ENCODE measurements around the gene SFT2D2.

GRCh38 chr1:168256164-168256563, 30.4 kb downstream of the SFT2D2 start:
- TF ChIP-seq, protein P1, sequence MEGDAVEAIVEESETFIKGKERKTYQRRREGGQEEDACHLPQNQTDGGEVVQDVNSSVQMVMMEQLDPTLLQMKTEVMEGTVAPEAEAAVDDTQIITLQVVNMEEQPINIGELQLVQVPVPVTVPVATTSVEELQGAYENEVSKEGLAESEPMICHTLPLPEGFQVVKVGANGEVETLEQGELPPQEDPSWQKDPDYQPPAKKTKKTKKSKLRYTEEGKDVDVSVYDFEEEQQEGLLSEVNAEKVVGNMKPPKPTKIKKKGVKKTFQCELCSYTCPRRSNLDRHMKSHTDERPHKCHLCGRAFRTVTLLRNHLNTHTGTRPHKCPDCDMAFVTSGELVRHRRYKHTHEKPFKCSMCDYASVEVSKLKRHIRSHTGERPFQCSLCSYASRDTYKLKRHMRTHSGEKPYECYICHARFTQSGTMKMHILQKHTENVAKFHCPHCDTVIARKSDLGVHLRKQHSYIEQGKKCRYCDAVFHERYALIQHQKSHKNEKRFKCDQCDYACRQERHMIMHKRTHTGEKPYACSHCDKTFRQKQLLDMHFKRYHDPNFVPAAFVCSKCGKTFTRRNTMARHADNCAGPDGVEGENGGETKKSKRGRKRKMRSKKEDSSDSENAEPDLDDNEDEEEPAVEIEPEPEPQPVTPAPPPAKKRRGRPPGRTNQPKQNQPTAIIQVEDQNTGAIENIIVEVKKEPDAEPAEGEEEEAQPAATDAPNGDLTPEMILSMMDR (IDR thresholded peaks at IDR 0.05): no peak
- no peak for TF ChIP-seq YY1 (IDR thresholded peaks at IDR 0.05; ENCODE audit: low read depth)
- TF ChIP-seq POLR2AphosphoS5 (IDR thresholded peaks at IDR 0.05; ENCODE audit: low read depth, low read length): no peak
- TF ChIP-seq USF2 (IDR thresholded peaks at IDR 0.05; ENCODE audit: borderline replicate concordance, low read depth, low read length): no peak
